GM10248 (cell line): ENCODE measurements around the gene ITGBL1.

ENCODE experiments used
- CTCF ChIA-PET: fragments of 300-600 bp; sonication (Branson Sonifier 250); formaldehyde crosslinking; extraction: SDS; loops from one replicate; lab custom pipeline; 2021; ENCODE audit warnings: antibody characterized with exemption; lab: Yijun Ruan, JAX
- POLR2A ChIA-PET: fragments of 350-650 bp; sonication (Branson Sonifier 250); formaldehyde crosslinking; extraction: SDS; loops from one replicate; lab custom pipeline; 2020; ENCODE audit warnings: antibody characterized with exemption; lab: Yijun Ruan, JAX
- DNase-seq: peaks from one replicate; pipeline ENCODE4 v3.0.0; 2012; ENCODE audit errors: extremely low spot score
- CTCF ChIP-seq: IDR thresholded peaks from 2 replicates; pipeline ENCODE4 v1.5.1; 2012; ENCODE audit warnings: mild to moderate bottlenecking, low read depth; ENCODE audit errors: extremely low read depth, missing control alignments, control extremely low read depth

The ITGBL1 gene

GRCh38 chr13:101686003-101686402 lies 233.5 kb downstream of the ITGBL1 start:
- ChIA-PET CTCF (interaction anchor here (0.8 kb wide), 1 partner anchor 8 kb away, joined by 3 read pairs; no protein-coding TSS in a partner anchor), POLR2A (no interaction called here)
- no peak for TF ChIP-seq CTCF
- DNase-seq = no peak

GRCh38 chr13:101690871-101691270 lies 238.4 kb downstream of the ITGBL1 start:
- no peak for TF ChIP-seq CTCF
- no peak for DNase-seq
- POLR2A ChIA-PET = no interaction called here
- CTCF ChIA-PET = interaction anchor here (0.8 kb wide), 1 partner anchor 26 kb away, joined by 3 read pairs; no protein-coding TSS in a partner anchor

- CTCF ChIA-PET = no interaction called here
- DNase-seq = no peak
- no peak for TF ChIP-seq CTCF
- POLR2A ChIA-PET = no interaction called here
Observed at GRCh38 chr13:101691341-101691860, 238.9 kb downstream of the ITGBL1 start.

GRCh38 chr13:101695870-101696516 lies 243.5 kb downstream of the ITGBL1 start:
- no peak for DNase-seq
- TF ChIP-seq CTCF = no peak
- POLR2A ChIA-PET = no interaction called here
- CTCF ChIA-PET = no interaction called here

GRCh38 chr13:101697745-101698144 lies 245.3 kb downstream of the ITGBL1 start:
- no peak for TF ChIP-seq CTCF

GRCh38 chr13:101698400-101698799 lies 245.9 kb downstream of the ITGBL1 start:
- no peak for TF ChIP-seq CTCF
- POLR2A ChIA-PET = no interaction called here
- CTCF ChIA-PET = no interaction called here
- DNase-seq = no peak

More at GRCh38 chr13:101697745-101698144, 245.3 kb downstream of the ITGBL1 start:
- ChIA-PET POLR2A (no interaction called here), CTCF (no interaction called here)
- no peak for DNase-seq

GRCh38 chr13:101700598-101700997 lies 248.1 kb downstream of the ITGBL1 start:
- no peak for DNase-seq
- TF ChIP-seq CTCF = no peak
- ChIA-PET CTCF (interaction anchor here (1.2 kb wide), 1 partner anchor 11 kb away, joined by 6 read pairs; no protein-coding TSS in a partner anchor), POLR2A (no interaction called here)
